ENCODE measurements around the gene CHD5.

CHD5 gene

GRCh38 chr1:6098303-6099215 is 81.6 kb downstream of the CHD5 start:
- DNase-seq (ENCODE audit: low spot score) = peak; percentile 93

- no peak for DNase-seq (ENCODE audit: low spot score)
These were observed 82.3 kb downstream of the CHD5 start for GRCh38 chr1:6097824-6098223.

- no peak for DNase-seq (ENCODE audit: low spot score)
These were observed 83.0 kb downstream of the CHD5 start for GRCh38 chr1:6097117-6097595.

- DNase-seq (ENCODE audit: low spot score) = no peak
These were observed 83.6 kb downstream of the CHD5 start for GRCh38 chr1:6096243-6097116.

- DNase-seq (ENCODE audit: low spot score) = no peak
These were observed 84.4 kb downstream of the CHD5 start for GRCh38 chr1:6095511-6096242.

- DNase-seq (ENCODE audit: low spot score) = no peak
These were observed 85.2 kb downstream of the CHD5 start for GRCh38 chr1:6094801-6095505.

GRCh38 chr1:6094246-6094645 is 85.9 kb downstream of the CHD5 start:
- DNase-seq (ENCODE audit: low spot score) = no peak

- no peak for DNase-seq (ENCODE audit: low spot score)
These were observed 86.5 kb downstream of the CHD5 start for GRCh38 chr1:6093611-6094010.

- no peak for DNase-seq (ENCODE audit: low spot score)
These were observed 87.0 kb downstream of the CHD5 start for GRCh38 chr1:6093071-6093470.

- DNase-seq (ENCODE audit: low spot score) = no peak
These were observed 87.9 kb downstream of the CHD5 start for GRCh38 chr1:6092211-6092610.

GRCh38 chr1:6091823-6092109 is 88.4 kb downstream of the CHD5 start:
- no peak for DNase-seq (ENCODE audit: low spot score)

GRCh38 chr1:6090996-6091822 is 88.9 kb downstream of the CHD5 start:
- DNase-seq (ENCODE audit: low spot score) = no peak

- DNase-seq (ENCODE audit: low spot score) = no peak
These were observed 89.8 kb downstream of the CHD5 start for GRCh38 chr1:6090288-6090687.

GRCh38 chr1:6088956-6089355 is 91.2 kb downstream of the CHD5 start:
- no peak for DNase-seq (ENCODE audit: low spot score)

GRCh38 chr1:6087958-6088357 is 92.2 kb downstream of the CHD5 start:
- no peak for DNase-seq (ENCODE audit: low spot score)

GRCh38 chr1:6087377-6087772 is 92.7 kb downstream of the CHD5 start:
- DNase-seq (ENCODE audit: low spot score) = no peak

- DNase-seq (ENCODE audit: low spot score) = no peak
These were observed 93.3 kb downstream of the CHD5 start for GRCh38 chr1:6086762-6087376.

- no peak for DNase-seq (ENCODE audit: low spot score)
These were observed 93.8 kb downstream of the CHD5 start for GRCh38 chr1:6086358-6086757.

- DNase-seq (ENCODE audit: low spot score) = no peak
These were observed 94.5 kb downstream of the CHD5 start for GRCh38 chr1:6085666-6086065.

GRCh38 chr1:6084781-6085495 is 95.2 kb downstream of the CHD5 start:
- DNase-seq (ENCODE audit: low spot score) = no peak

All from GM03348 (cell line).